ENCODE measurements around the gene APC2. TPM values are rescaled to one million over a fixed set of nuclear protein-coding genes. Genes with fewer than 3 reads are reported as not detected.
A peak's percentile ranks its signal among the peaks of the same experiment; 100 is the strongest.
"Not testable (repeated sequence)": the region's sequence is repeated elsewhere in the genome, so short reads cannot be mapped to it uniquely, and the experiment has no call there.

The APC2 gene
- total RNA-seq, 1 experiment from 2014 or later = 1.4 TPM

- Mint-ChIP-seq H3K4me3 (no peak overlapping the region), H3K4me1 (peaks cover 12% of the 10 kb centered on the region; the same call in 1 of the 2 replicates), H3K27me3 (ENCODE audit: low read depth) (peaks cover 28% of the 10 kb centered on the region), H3K9me3 (no peaks in the 10 kb centered on the region), H3K36me3 (peaks cover 4% of the 10 kb centered on the region), H3K27ac (no peak overlapping the region)
- ChIA-PET POLR2A (interaction anchor here (0.6 kb wide), 1 partner anchor 24 kb away, joined by 3 read pairs; no protein-coding TSS in a partner anchor), CTCF (interaction anchor here (1.0 to 2.6 kb wide), 3 partner anchors 9 to 30 kb away, joined by 4 to 16 read pairs (median 15); no protein-coding TSS in a partner anchor)
- TF ChIP-seq STAT6 (CRISPR knock-in tag; conservative IDR thresholded peaks at IDR 0.05; ENCODE audit: low read depth) = no peak
- 0 out of 2 replicates have a peak, but pooled peaks have one; percentile 40 for TF ChIP-seq PRDM15 (CRISPR knock-in tag; IDR thresholded peaks at IDR 0.05)
- TF ChIP-seq ZNF263 (CRISPR knock-in tag; IDR thresholded peaks at IDR 0.05; ENCODE audit: low read depth) = no peak
- TF ChIP-seq FOXJ3 (CRISPR knock-in tag; IDR thresholded peaks at IDR 0.05; ENCODE audit: borderline replicate concordance) = no peak
- TF ChIP-seq ESRRA (CRISPR knock-in tag; IDR thresholded peaks at IDR 0.05; ENCODE audit: borderline replicate concordance) = no peak
- TF ChIP-seq JAZF1 (CRISPR knock-in tag; IDR thresholded peaks at IDR 0.05) = no peak
- TF ChIP-seq EMX1 (CRISPR knock-in tag; IDR thresholded peaks at IDR 0.05) = no peak
- no peak for ATAC-seq
- DNase-seq (ENCODE audit: low spot score) = no peak
Measured at GRCh38 chr19:1474765-1475351, 24.9 kb downstream of the APC2 start.

- ChIA-PET POLR2A (no interaction called here), CTCF (interaction anchor here (0.7 to 2.6 kb wide), 4 partner anchors 10 to 70 kb away, joined by 3 to 16 read pairs (median 4); no protein-coding TSS in a partner anchor)
- H3K27ac Mint-ChIP-seq = no peak overlapping the region
- no peak for TF ChIP-seq PRDM15 (CRISPR knock-in tag; IDR thresholded peaks at IDR 0.05)
- no peak for TF ChIP-seq TCF7 (CRISPR knock-in tag; IDR thresholded peaks at IDR 0.05; ENCODE audit: low read depth)
- ATAC-seq = no peak
- DNase-seq (ENCODE audit: low spot score) = no peak
- H3K36me3 Mint-ChIP-seq = peaks cover 4% of the 10 kb centered on the region
- no peaks in the 10 kb centered on the region for H3K9me3 Mint-ChIP-seq
- H3K4me1 Mint-ChIP-seq = peaks cover 10% of the 10 kb centered on the region; the same call in 1 of the 2 replicates
- no peak overlapping the region for H3K4me3 Mint-ChIP-seq
- peaks cover 23% of the 10 kb centered on the region for H3K27me3 Mint-ChIP-seq (ENCODE audit: low read depth)
Measured at GRCh38 chr19:1475751-1476437, 26.0 kb downstream of the APC2 start.

GRCh38 chr19:1477056-1477455, 27.1 kb downstream of the APC2 start:
- POLR2A ChIA-PET; ATAC-seq; H3K9me3 Mint-ChIP-seq; H3K27ac Mint-ChIP-seq; H3K36me3 Mint-ChIP-seq; H3K4me1 Mint-ChIP-seq; DNase-seq (ENCODE audit: low spot score): not testable (repeated sequence)
- Mint-ChIP-seq H3K27me3 (ENCODE audit: low read depth) (peaks cover 12% of the 10 kb centered on the region), H3K4me3 (peak overlapping the region; percentile 45)
- CTCF ChIA-PET = interaction anchor here (1.0 to 1.5 kb wide), 3 partner anchors 11 to 32 kb away, joined by 3 to 5 read pairs (median 3); no protein-coding TSS in a partner anchor

All from WTC11 (cell line).